HG02623 (cell line): ENCODE measurements around the gene CCDC82.

Source experiments
- ATAC-seq: cut with Tn5 transposase; IDR thresholded peaks from one replicate; pipeline ENCODE4 v1.9.1; 2021; ENCODE audit warnings: moderate library complexity; ENCODE audit not compliant: unreplicated experiment

CCDC82 gene

GRCh38 chr11:96365493-96365892 lies 24.2 kb downstream of the CCDC82 start:
- ATAC-seq: no peak

GRCh38 chr11:96361778-96362177 lies 27.9 kb downstream of the CCDC82 start:
- no peak for ATAC-seq

GRCh38 chr11:96358321-96358720 lies 31.4 kb downstream of the CCDC82 start:
- no peak for ATAC-seq

- ATAC-seq: no peak
These were observed 31.9 kb downstream of the CCDC82 start for GRCh38 chr11:96357794-96358193.

GRCh38 chr11:96356848-96357247 lies 32.9 kb downstream of the CCDC82 start:
- no peak for ATAC-seq

- ATAC-seq: peak; percentile 79
These were observed 46.6 kb downstream of the CCDC82 start, which contains the start of gene MAML2 for GRCh38 chr11:96342961-96343711. Gene MAML2 (minus strand): TSS chr11:96343195. CDS start chr11:96341895, 1,300 bp downstream.

GRCh38 chr11:96342014-96342960 lies 47.4 kb downstream of the CCDC82 start:
- ATAC-seq: no peak

GRCh38 chr11:96341211-96342013 lies 48.3 kb downstream of the CCDC82 start:
- ATAC-seq: peak; percentile 19

GRCh38 chr11:96340555-96340885 lies 49.2 kb downstream of the CCDC82 start:
- no peak for ATAC-seq

- no peak for ATAC-seq
These were observed 49.8 kb downstream of the CCDC82 start for GRCh38 chr11:96339706-96340554.

GRCh38 chr11:96338910-96339705 lies 50.6 kb downstream of the CCDC82 start:
- ATAC-seq: peak; percentile 40

- ATAC-seq: peak; percentile 29
These were observed 51.9 kb downstream of the CCDC82 start for GRCh38 chr11:96337541-96338431.

GRCh38 chr11:96335388-96335787 lies 54.3 kb downstream of the CCDC82 start:
- ATAC-seq: no peak

- ATAC-seq: no peak
These were observed 55.5 kb downstream of the CCDC82 start for GRCh38 chr11:96334219-96334618.

- ATAC-seq: no peak
These were observed 56.5 kb downstream of the CCDC82 start for GRCh38 chr11:96333191-96333719.

GRCh38 chr11:96332126-96332771 lies 57.5 kb downstream of the CCDC82 start:
- ATAC-seq: no peak

- ATAC-seq: no peak
These were observed 58.0 kb downstream of the CCDC82 start for GRCh38 chr11:96331699-96332116.

GRCh38 chr11:96330511-96330859 lies 59.2 kb downstream of the CCDC82 start:
- ATAC-seq: no peak
